ENCODE data around the gene ARNT2. TPM values are rescaled to one million over a fixed set of nuclear protein-coding genes. Genes with fewer than 3 reads are reported as not detected.

Gene ARNT2
- total and polyA plus RNA-seq, 2 of the 13 experiments (the other 11 are each of a cell fraction or from before 2014, with no cell fraction given), result 0.69 to 1.7 TPM

GRCh38 chr15:80434926-80435720 lies 30.9 kb downstream of the ARNT2 start (continued):
- TF ChIP-seq, protein P1, sequence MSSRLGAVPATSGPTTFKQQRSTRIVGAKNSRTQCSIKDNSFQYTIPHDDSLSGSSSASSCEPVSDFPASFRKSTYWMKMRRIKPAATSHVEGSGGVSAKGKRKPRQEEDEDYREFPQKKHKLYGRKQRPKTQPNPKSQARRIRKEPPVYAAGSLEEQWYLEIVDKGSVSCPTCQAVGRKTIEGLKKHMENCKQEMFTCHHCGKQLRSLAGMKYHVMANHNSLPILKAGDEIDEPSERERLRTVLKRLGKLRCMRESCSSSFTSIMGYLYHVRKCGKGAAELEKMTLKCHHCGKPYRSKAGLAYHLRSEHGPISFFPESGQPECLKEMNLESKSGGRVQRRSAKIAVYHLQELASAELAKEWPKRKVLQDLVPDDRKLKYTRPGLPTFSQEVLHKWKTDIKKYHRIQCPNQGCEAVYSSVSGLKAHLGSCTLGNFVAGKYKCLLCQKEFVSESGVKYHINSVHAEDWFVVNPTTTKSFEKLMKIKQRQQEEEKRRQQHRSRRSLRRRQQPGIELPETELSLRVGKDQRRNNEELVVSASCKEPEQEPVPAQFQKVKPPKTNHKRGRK (CRISPR knock-in tag; IDR thresholded peaks at IDR 0.05), result no peak
- TF ChIP-seq KMT2A (CRISPR knock-in tag; IDR thresholded peaks at IDR 0.05), result no peak
- no peak for TF ChIP-seq ZFP82 (CRISPR knock-in tag; IDR thresholded peaks at IDR 0.05; ENCODE audit: borderline replicate concordance)
- TF ChIP-seq ZSCAN12 (CRISPR knock-in tag; IDR thresholded peaks at IDR 0.05), result no peak
- TF ChIP-seq SMARCC2 (IDR thresholded peaks at IDR 0.05), result no peak
- no peak for TF ChIP-seq ZNF660 (CRISPR knock-in tag; IDR thresholded peaks at IDR 0.05; ENCODE audit: borderline replicate concordance, low read depth)
- 0 out of 2 replicates have a peak, but pooled peaks have one; percentile 38 for TF ChIP-seq ZNF746 (CRISPR knock-in tag; IDR thresholded peaks at IDR 0.05)
- no peak for TF ChIP-seq HOXA9 (CRISPR knock-in tag; IDR thresholded peaks at IDR 0.05; ENCODE audit: borderline replicate concordance)
- peak; percentile 37; the same call in 1 of the 2 replicates for TF ChIP-seq PAXIP1 (CRISPR knock-in tag; conservative IDR thresholded peaks at IDR 0.05)
- TF ChIP-seq, protein P2, sequence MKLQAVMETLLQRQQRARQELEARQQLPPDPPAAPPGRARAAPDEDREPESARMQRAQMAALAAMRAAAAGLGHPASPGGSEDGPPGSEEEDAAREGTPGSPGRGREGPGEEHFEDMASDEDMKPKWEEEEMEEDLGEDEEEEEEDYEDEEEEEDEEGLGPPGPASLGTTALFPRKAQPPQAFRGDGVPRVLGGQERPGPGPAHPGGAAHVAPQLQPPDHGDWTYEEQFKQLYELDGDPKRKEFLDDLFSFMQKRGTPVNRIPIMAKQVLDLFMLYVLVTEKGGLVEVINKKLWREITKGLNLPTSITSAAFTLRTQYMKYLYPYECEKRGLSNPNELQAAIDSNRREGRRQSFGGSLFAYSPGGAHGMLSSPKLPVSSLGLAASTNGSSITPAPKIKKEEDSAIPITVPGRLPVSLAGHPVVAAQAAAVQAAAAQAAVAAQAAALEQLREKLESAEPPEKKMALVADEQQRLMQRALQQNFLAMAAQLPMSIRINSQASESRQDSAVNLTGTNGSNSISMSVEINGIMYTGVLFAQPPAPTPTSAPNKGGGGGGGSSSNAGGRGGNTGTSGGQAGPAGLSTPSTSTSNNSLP (IDR thresholded peaks at IDR 0.05; ENCODE audit: low read depth, low read length), result no peak
- no peak for TF ChIP-seq NR2F6 (IDR thresholded peaks at IDR 0.05)
- peak; percentile 79 for TF ChIP-seq NR2F6 (CRISPR knock-in tag; IDR thresholded peaks at IDR 0.05)
- TF ChIP-seq FOSL2 (CRISPR knock-in tag; IDR thresholded peaks at IDR 0.05), result no peak
- TF ChIP-seq ARHGAP35 (CRISPR knock-in tag; IDR thresholded peaks at IDR 0.05; ENCODE audit: borderline replicate concordance), result no peak
- TF ChIP-seq TCF12 (IDR thresholded peaks at IDR 0.05), result no peak
- TF ChIP-seq TCF12 (CRISPR knock-in tag; IDR thresholded peaks at IDR 0.05), result no peak
- TF ChIP-seq ZNF546 (CRISPR knock-in tag; conservative IDR thresholded peaks at IDR 0.05), result no peak
- no peak for TF ChIP-seq FOSL1 (CRISPR knock-in tag; IDR thresholded peaks at IDR 0.05; ENCODE audit: borderline replicate concordance)
- TF ChIP-seq FOXP1 (IDR thresholded peaks at IDR 0.05), result no peak
- TF ChIP-seq FOXP1 (CRISPR knock-in tag; IDR thresholded peaks at IDR 0.05), result no peak
- TF ChIP-seq NCOR1 (IDR thresholded peaks at IDR 0.05; ENCODE audit: borderline replicate concordance, low read length), result no peak
- TF ChIP-seq ZNF670 (CRISPR knock-in tag; IDR thresholded peaks at IDR 0.05; ENCODE audit: borderline replicate concordance), result no peak
- TF ChIP-seq ZNF776 (CRISPR knock-in tag; IDR thresholded peaks at IDR 0.05), result no peak

Measured in HepG2 (cell line).